Kidney capillary endothelial cell (primary cell): ENCODE measurements around the gene BCL2L15.

Experiments
- DNase-seq: peaks from one replicate; pipeline ENCODE4 v3.0.0-alpha.2; 2018; ENCODE audit warnings: low spot score

Gene BCL2L15

GRCh38 chr1:113887402-113888175, at the start of gene BCL2L15:
TSS of gene BCL2L15 (minus strand) at chr1:113887581. CDS start at chr1:113887375, 206 bp downstream.
- DNase-seq: no peak

GRCh38 chr1:113937146-113937545, 49.8 kb upstream of the BCL2L15 start:
- peak; percentile 12 for DNase-seq

GRCh38 chr1:113935970-113936369, 48.6 kb upstream of the BCL2L15 start:
- no peak for DNase-seq

GRCh38 chr1:113935176-113935575, 47.8 kb upstream of the BCL2L15 start:
- no peak for DNase-seq

GRCh38 chr1:113934511-113935055, 47.2 kb upstream of the BCL2L15 start:
- DNase-seq: no peak

- DNase-seq: no peak
Observed at GRCh38 chr1:113934006-113934405, 46.6 kb upstream of the BCL2L15 start.

- no peak for DNase-seq
Observed at GRCh38 chr1:113931451-113931851, 44.1 kb upstream of the BCL2L15 start.

GRCh38 chr1:113930499-113931161, 43.2 kb upstream of the BCL2L15 start:
- DNase-seq: peak; percentile 30

- DNase-seq: peak; percentile 27
Observed at GRCh38 chr1:113929750-113930498, 42.5 kb upstream of the BCL2L15 start.

- peak; percentile 86 for DNase-seq
Observed at GRCh38 chr1:113928941-113929749, 41.8 kb upstream of the BCL2L15 start, which contains the start of gene HIPK1. TSS of gene HIPK1 (plus strand) at chr1:113929324.

- no peak for DNase-seq
Observed at GRCh38 chr1:113928187-113928930, 41.0 kb upstream of the BCL2L15 start.

GRCh38 chr1:113924473-113924872, 37.1 kb upstream of the BCL2L15 start:
- no peak for DNase-seq

GRCh38 chr1:113922957-113923356, 35.6 kb upstream of the BCL2L15 start:
- no peak for DNase-seq

GRCh38 chr1:113918243-113918642, 30.9 kb upstream of the BCL2L15 start:
- DNase-seq: no peak

- no peak for DNase-seq
Observed at GRCh38 chr1:113917400-113918082, 30.2 kb upstream of the BCL2L15 start.

GRCh38 chr1:113916974-113917373, 29.6 kb upstream of the BCL2L15 start:
- no peak for DNase-seq

- no peak for DNase-seq
Observed at GRCh38 chr1:113913887-113914664, 26.7 kb upstream of the BCL2L15 start.

GRCh38 chr1:113913312-113913668, 25.9 kb upstream of the BCL2L15 start:
- no peak for DNase-seq

GRCh38 chr1:113912594-113913311, 25.4 kb upstream of the BCL2L15 start:
- no peak for DNase-seq
